HUES64 (cell line): ENCODE measurements around the gene ZNF254. TPM values are rescaled to one million over a fixed set of nuclear protein-coding genes. Genes with fewer than 3 reads are reported as not detected.
A peak's percentile ranks its signal among the peaks of the same experiment; 100 is the strongest.
"Not testable (repeated sequence)": the region's sequence is repeated elsewhere in the genome, so short reads cannot be mapped to it uniquely, and the experiment has no call there.

ENCODE experiments used
- H3K27ac ChIP-seq: 2 replicates; pipeline ENCODE4 v1.7.0; 2013; ENCODE audit warnings: low read depth, low read length, inconsistent platforms
- H3K27me3 ChIP-seq: 2 replicates; pipeline ENCODE4 v1.6.1; 2013; ENCODE audit warnings: mild to moderate bottlenecking, low read length; ENCODE audit not compliant: insufficient read depth
- H3K36me3 ChIP-seq: 2 replicates; pipeline ENCODE4 v1.6.1; 2013; ENCODE audit warnings: mild to moderate bottlenecking, low read length; ENCODE audit not compliant: insufficient read depth
- H3K4me1 ChIP-seq: 2 replicates; pipeline ENCODE4 v1.6.1; 2013; ENCODE audit warnings: mild to moderate bottlenecking, low read length, moderate library complexity; ENCODE audit not compliant: insufficient read depth
- H3K4me3 ChIP-seq: 2 replicates; pipeline ENCODE4 v1.5.1; 2013; ENCODE audit warnings: mild to moderate bottlenecking, low read length, moderate library complexity
- H3K9ac ChIP-seq: 2 replicates; pipeline ENCODE4 v1.6.1; 2013; ENCODE audit warnings: mild to moderate bottlenecking, low read depth, low read length
- H3K9me3 ChIP-seq: 2 replicates; pipeline ENCODE4 v1.6.1; 2013; ENCODE audit warnings: low read depth, low read length; ENCODE audit not compliant: insufficient read depth
- WGBS: fragments of 150-250, 120-280 bp; methylation state at CpG from one replicate; pipeline ENCODE4 v1.1.7; 2013; ENCODE audit warnings: missing lambda C conversion rate; 5-methylcytosine and 5-hydroxymethylcytosine counted together
- polyA plus RNA-seq, 2 experiments: library from polyadenylated mRNA; stranded (reverse); fragments of 50-300 nt; gene quantifications; one replicate each; pipeline ENCODE4 v1.2.3, GENCODE V29; 2013

The ZNF254 gene
- 20.4 TPM for polyA plus RNA-seq (2013, experiment 1 of 2)
- 22.8 TPM for polyA plus RNA-seq (2013, experiment 2 of 2)

DNA sequence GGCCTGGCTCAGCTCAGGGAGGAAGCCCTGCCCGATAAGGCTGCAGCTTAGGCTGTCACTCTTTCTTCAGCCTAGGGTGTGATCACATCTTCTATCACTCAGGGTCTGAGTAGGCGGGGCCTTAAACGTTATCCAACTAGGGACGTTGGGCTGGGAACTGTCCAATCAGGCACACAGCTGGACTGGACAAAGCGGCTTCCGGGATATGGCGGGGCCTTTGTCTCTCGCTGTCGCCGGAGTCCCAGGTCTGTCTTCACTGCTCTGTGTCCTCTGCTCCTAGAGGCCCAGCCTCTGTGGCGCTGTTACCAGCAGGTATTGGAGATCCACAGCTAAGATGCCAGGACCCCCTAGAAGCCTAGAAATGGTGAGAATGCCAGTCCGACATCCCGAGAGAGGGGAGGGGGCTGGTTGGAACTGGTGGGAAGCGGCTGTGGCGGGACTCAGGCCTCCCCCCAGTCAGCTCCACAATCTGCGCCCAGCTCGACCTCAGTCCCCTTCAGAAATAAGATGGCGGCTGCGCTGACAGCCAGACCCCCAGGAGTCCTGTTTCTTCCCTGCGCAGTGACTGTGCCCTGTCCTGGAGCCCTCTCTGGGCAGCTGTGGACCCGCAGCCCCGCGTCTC, at the start of gene ZNF254:
Gene ZNF254 (plus strand): TSS at position 214 of the 622 bp plus-strand sequence. CDS start 121 bp downstream, at position 335.
- no peaks in the 10 kb centered on the region for H3K4me1 ChIP-seq
- peak within 1 kb of the TSS; percentile 97 for H3K9ac ChIP-seq
- no peaks in the 10 kb centered on the region for H3K9me3 ChIP-seq
- WGBS = under 1% methylated on average over 23 of the region's 23 CpGs
- peak within 1 kb of the TSS; percentile 87 for H3K4me3 ChIP-seq
- peak within 1 kb of the TSS; percentile 95 for H3K27ac ChIP-seq
- peaks cover 15% of the 10 kb centered on the region for H3K36me3 ChIP-seq
- H3K27me3 ChIP-seq = no peaks in the 10 kb centered on the region

- Histone ChIP-seq H3K27ac (no peak overlapping the region), H3K27me3 (no peaks in the 10 kb centered on the region), H3K9ac (no peak overlapping the region), H3K9me3 (no peaks in the 10 kb centered on the region), H3K4me3 (no peak overlapping the region), H3K4me1 (0 out of 2 replicates have a peak, but pooled peaks cover 2% of the 10 kb centered on the region), H3K36me3 (peaks cover 73% of the 10 kb centered on the region)
- 100% methylated on average over 3 of the region's 3 CpGs for WGBS
Observed at GRCh38 chr19:24040621-24041020, 46.4 kb upstream of the ZNF254 start.

- not testable (repeated sequence) for H3K9me3 ChIP-seq, H3K27me3 ChIP-seq, H3K9ac ChIP-seq, H3K4me3 ChIP-seq, H3K4me1 ChIP-seq, H3K27ac ChIP-seq
- peaks cover 76% of the 10 kb centered on the region for H3K36me3 ChIP-seq
- WGBS = over 99% methylated on average over 17 of the region's 32 CpGs
Observed at GRCh38 chr19:24041326-24041725, 45.7 kb upstream of the ZNF254 start.

DNA sequence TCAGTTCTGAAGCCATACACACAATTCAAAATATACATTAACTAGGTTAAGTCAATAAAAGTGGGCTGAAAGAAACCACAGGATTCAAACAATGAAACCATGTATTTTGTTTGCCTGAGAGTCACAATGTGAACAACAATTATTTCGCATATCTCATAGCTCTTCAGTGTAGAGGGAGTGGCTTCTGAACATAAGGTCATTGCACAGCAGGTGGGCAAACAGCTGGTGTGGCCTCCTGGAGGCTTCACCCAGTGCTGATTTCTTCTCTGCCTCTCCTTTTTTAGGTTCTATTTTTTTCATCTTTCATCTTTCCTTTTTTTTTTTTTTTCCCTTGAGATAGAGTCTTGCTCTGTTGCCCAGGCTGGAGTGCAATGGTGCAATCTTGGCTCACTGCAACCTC, 40.4 kb upstream of the ZNF254 start:
- Histone ChIP-seq H3K9me3 (no peaks in the 10 kb centered on the region), H3K27ac (no peak overlapping the region), H3K27me3 (no peaks in the 10 kb centered on the region), H3K9ac (no peak overlapping the region), H3K4me3 (no peak overlapping the region), H3K4me1 (no peaks in the 10 kb centered on the region), H3K36me3 (peaks cover 84% of the 10 kb centered on the region)
- WGBS = 100% methylated on average over 1 of the region's 1 CpG

- Histone ChIP-seq H3K27ac (no peak overlapping the region), H3K27me3 (no peaks in the 10 kb centered on the region), H3K9me3 (no peaks in the 10 kb centered on the region), H3K9ac (no peak overlapping the region), H3K36me3 (peaks cover 91% of the 10 kb centered on the region), H3K4me1 (no peaks in the 10 kb centered on the region), H3K4me3 (no peak overlapping the region)
- 96% methylated on average over 10 of the region's 10 CpGs for WGBS
Observed at GRCh38 chr19:24048261-24048660, 38.7 kb upstream of the ZNF254 start.

GRCh38 chr19:24049537-24049936, 37.5 kb upstream of the ZNF254 start:
- Histone ChIP-seq H3K36me3 (peaks cover 96% of the 10 kb centered on the region), H3K9me3 (no peaks in the 10 kb centered on the region)

GRCh38 chr19:24051516-24051915, 35.5 kb upstream of the ZNF254 start:
- no peaks in the 10 kb centered on the region for H3K9me3 ChIP-seq
- peaks cover 96% of the 10 kb centered on the region for H3K36me3 ChIP-seq
- WGBS = 96% methylated on average over 4 of the region's 4 CpGs
- no peak overlapping the region for H3K27ac ChIP-seq
- H3K4me1 ChIP-seq = no peaks in the 10 kb centered on the region
- no peak overlapping the region for H3K9ac ChIP-seq
- H3K27me3 ChIP-seq = no peaks in the 10 kb centered on the region
- no peak overlapping the region for H3K4me3 ChIP-seq

More at GRCh38 chr19:24049537-24049936, 37.5 kb upstream of the ZNF254 start:
- 97% methylated on average over 1 of the region's 1 CpG for WGBS
- no peak overlapping the region for H3K27ac ChIP-seq
- no peak overlapping the region for H3K9ac ChIP-seq
- H3K27me3 ChIP-seq = no peaks in the 10 kb centered on the region
- H3K4me1 ChIP-seq = no peaks in the 10 kb centered on the region
- no peak overlapping the region for H3K4me3 ChIP-seq

GRCh38 chr19:24052811-24053210, 34.2 kb upstream of the ZNF254 start:
- Histone ChIP-seq H3K9ac (no peak overlapping the region), H3K27ac (no peak overlapping the region), H3K27me3 (no peaks in the 10 kb centered on the region), H3K4me1 (no peaks in the 10 kb centered on the region), H3K9me3 (no peaks in the 10 kb centered on the region), H3K36me3 (peaks cover 96% of the 10 kb centered on the region), H3K4me3 (no peak overlapping the region)
- WGBS = 94% methylated on average over 3 of the region's 3 CpGs

- peaks cover 96% of the 10 kb centered on the region for H3K36me3 ChIP-seq
- H3K9me3 ChIP-seq = no peaks in the 10 kb centered on the region
- H3K27ac ChIP-seq = no peak overlapping the region
- no peaks in the 10 kb centered on the region for H3K4me1 ChIP-seq
- H3K27me3 ChIP-seq = no peaks in the 10 kb centered on the region
- no peak overlapping the region for H3K9ac ChIP-seq
- 98% methylated on average over 4 of the region's 4 CpGs for WGBS
- H3K4me3 ChIP-seq = no peak overlapping the region
Observed at GRCh38 chr19:24053601-24054000, 33.4 kb upstream of the ZNF254 start.

DNA sequence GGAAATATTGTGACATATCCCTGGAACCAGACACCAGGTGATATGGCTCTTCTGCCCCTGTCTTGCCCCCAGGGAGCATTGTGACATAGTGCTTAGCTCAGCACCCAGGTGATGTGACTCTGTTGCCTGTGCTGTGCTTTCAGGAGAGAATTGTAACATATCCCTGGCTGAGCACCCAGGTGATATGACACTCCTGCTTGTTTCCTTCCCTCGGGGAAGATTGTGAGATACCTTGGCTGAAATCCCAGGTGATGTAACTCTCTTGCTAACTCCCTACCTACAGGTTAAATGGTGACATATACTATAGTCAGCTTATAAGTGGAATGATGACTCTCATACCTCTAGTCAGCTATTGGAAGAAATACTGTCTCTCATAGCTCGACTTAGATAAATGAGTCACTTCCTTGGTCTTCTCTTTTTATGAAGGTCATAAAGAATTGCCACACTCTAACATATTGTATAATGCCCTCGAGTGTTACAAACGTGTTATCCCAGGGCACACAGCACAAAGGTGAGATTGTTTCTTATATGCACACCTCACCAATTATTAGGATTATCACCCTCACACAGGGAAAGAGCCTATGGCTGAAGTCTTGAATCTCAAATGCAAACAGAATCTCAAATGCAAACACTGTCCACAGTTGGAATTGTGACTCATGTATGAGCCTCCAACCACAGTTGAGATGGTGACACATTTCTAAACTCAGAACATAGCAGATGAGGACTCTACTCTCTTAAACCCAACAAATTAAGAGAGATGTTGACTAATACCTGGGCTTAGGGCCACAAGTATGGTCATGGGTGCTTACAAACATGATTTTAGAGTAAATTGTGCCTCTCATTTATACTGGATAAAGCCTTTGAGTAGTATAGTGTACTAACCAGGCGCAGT, 32.7 kb upstream of the ZNF254 start:
- Histone ChIP-seq H3K4me1 (no peaks in the 10 kb centered on the region), H3K9me3 (no peaks in the 10 kb centered on the region), H3K4me3 (no peak overlapping the region), H3K27ac (no peak overlapping the region), H3K9ac (no peak overlapping the region), H3K27me3 (no peaks in the 10 kb centered on the region), H3K36me3 (peaks cover 97% of the 10 kb centered on the region)
- 94% methylated on average over 5 of the region's 5 CpGs for WGBS

DNA sequence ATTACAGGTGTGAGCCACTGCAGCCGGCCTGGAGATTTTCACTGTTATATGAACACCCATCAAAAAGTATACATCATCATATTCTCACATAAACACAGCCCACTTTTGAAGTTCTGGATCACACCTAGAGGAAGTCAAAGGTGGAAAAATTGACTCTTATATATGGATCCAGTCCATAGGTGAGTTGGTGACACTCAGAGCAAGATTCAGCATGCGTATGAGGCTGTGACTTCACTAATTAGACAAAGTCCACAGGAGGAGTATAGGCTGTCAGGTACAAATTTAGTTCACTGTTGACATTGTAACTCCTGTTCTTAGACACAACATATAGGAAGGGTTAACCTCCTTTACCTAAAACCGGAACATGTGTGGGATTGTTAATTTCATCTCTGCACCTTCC, 31.4 kb upstream of the ZNF254 start:
- H3K36me3 ChIP-seq = peaks cover 97% of the 10 kb centered on the region
- 97% methylated on average over 3 of the region's 3 CpGs for WGBS
- H3K27ac ChIP-seq = no peak overlapping the region

More for the DNA sequence above, 31.4 kb upstream of the ZNF254 start:
- Histone ChIP-seq H3K4me1 (no peaks in the 10 kb centered on the region), H3K9me3 (no peaks in the 10 kb centered on the region), H3K4me3 (no peak overlapping the region), H3K27me3 (no peaks in the 10 kb centered on the region), H3K9ac (no peak overlapping the region)
